IPS-20b (cell line): ENCODE data around the gene MGAT5.

ENCODE experiments used
- H3K27ac ChIP-seq: one replicate; pipeline ENCODE4 v1.5.1; 2013; ENCODE audit warnings: low read length
- H3K27me3 ChIP-seq: 2 replicates; pipeline ENCODE4 v1.6.1; 2013; ENCODE audit warnings: mild to moderate bottlenecking, low read length, inconsistent platforms; ENCODE audit not compliant: insufficient read depth
- H3K36me3 ChIP-seq: 2 replicates; pipeline ENCODE4 v1.6.1; 2013; ENCODE audit warnings: low read depth, mild to moderate bottlenecking, inconsistent platforms, low read length, moderate library complexity; ENCODE audit not compliant: insufficient read depth
- H3K4me1 ChIP-seq: 2 replicates; pipeline ENCODE4 v1.6.1; 2013; ENCODE audit warnings: mild to moderate bottlenecking, control low read depth, inconsistent platforms, low read length, moderate library complexity; ENCODE audit not compliant: insufficient read depth
- H3K4me3 ChIP-seq: 2 replicates; pipeline ENCODE4 v1.5.1; 2013; ENCODE audit warnings: mild to moderate bottlenecking, low read length, inconsistent platforms
- H3K9ac ChIP-seq: 2 replicates; pipeline ENCODE4 v1.6.1; 2013; ENCODE audit warnings: low read depth, mild to moderate bottlenecking, inconsistent platforms, low read length, moderate library complexity
- H3K9me3 ChIP-seq: 2 replicates; pipeline ENCODE4 v1.6.1; 2013; ENCODE audit warnings: mild to moderate bottlenecking, low read depth, low read length, inconsistent platforms; ENCODE audit not compliant: insufficient read depth

The MGAT5 gene

GRCh38 chr2:134257965-134258683, 4.3 kb downstream of the MGAT5 start:
- H3K27me3 ChIP-seq: no peaks in the 10 kb centered on the region
- H3K4me1 ChIP-seq: peaks cover 17% of the 10 kb centered on the region
- no peak overlapping the region for H3K9ac ChIP-seq
- no peaks in the 10 kb centered on the region for H3K9me3 ChIP-seq
- peaks cover 10% of the 10 kb centered on the region; the same call in 1 of the 2 replicates for H3K36me3 ChIP-seq
- H3K4me3 ChIP-seq: no peak overlapping the region
- no peak overlapping the region for H3K27ac ChIP-seq

- H3K9me3 ChIP-seq: no peaks in the 10 kb centered on the region
- peaks cover 10% of the 10 kb centered on the region; the same call in 1 of the 2 replicates for H3K36me3 ChIP-seq
- no peak overlapping the region for H3K9ac ChIP-seq
- no peak overlapping the region for H3K4me3 ChIP-seq
- peaks cover 17% of the 10 kb centered on the region for H3K4me1 ChIP-seq
- no peaks in the 10 kb centered on the region for H3K27me3 ChIP-seq
- H3K27ac ChIP-seq: no peak overlapping the region
Measured at GRCh38 chr2:134258684-134259388, 5.0 kb downstream of the MGAT5 start.

- no peaks in the 10 kb centered on the region for H3K27me3 ChIP-seq
- no peaks in the 10 kb centered on the region for H3K9me3 ChIP-seq
- H3K4me3 ChIP-seq: no peak overlapping the region
- no peak overlapping the region for H3K9ac ChIP-seq
- H3K4me1 ChIP-seq: peaks cover 17% of the 10 kb centered on the region
- peaks cover 5% of the 10 kb centered on the region; the same call in 1 of the 2 replicates for H3K36me3 ChIP-seq
- no peak overlapping the region for H3K27ac ChIP-seq
Measured at GRCh38 chr2:134259571-134259970, 5.7 kb downstream of the MGAT5 start.

- Histone ChIP-seq H3K27ac (no peak overlapping the region), H3K9me3 (no peaks in the 10 kb centered on the region), H3K4me1 (peaks cover 17% of the 10 kb centered on the region), H3K9ac (no peak overlapping the region), H3K4me3 (no peak overlapping the region), H3K36me3 (peaks cover under 1% of the 10 kb centered on the region; the same call in 1 of the 2 replicates), H3K27me3 (no peaks in the 10 kb centered on the region)
Measured at GRCh38 chr2:134259994-134260393, 6.1 kb downstream of the MGAT5 start.

GRCh38 chr2:134260713-134261112, 6.8 kb downstream of the MGAT5 start:
- Histone ChIP-seq H3K9me3 (no peaks in the 10 kb centered on the region), H3K27ac (no peak overlapping the region), H3K4me1 (peaks cover 17% of the 10 kb centered on the region)

GRCh38 chr2:134261398-134262131, 7.7 kb downstream of the MGAT5 start:
- Histone ChIP-seq H3K4me3 (peak overlapping the region; percentile 21; the same call in 1 of the 2 replicates), H3K27ac (no peak overlapping the region), H3K36me3 (no peaks in the 10 kb centered on the region), H3K4me1 (peaks cover 17% of the 10 kb centered on the region), H3K9me3 (no peaks in the 10 kb centered on the region), H3K27me3 (no peaks in the 10 kb centered on the region), H3K9ac (no peak overlapping the region; the same call in 1 of the 2 replicates)

More at GRCh38 chr2:134260713-134261112, 6.8 kb downstream of the MGAT5 start:
- no peak overlapping the region; the same call in 1 of the 2 replicates for H3K9ac ChIP-seq
- no peaks in the 10 kb centered on the region for H3K27me3 ChIP-seq
- no peaks in the 10 kb centered on the region for H3K36me3 ChIP-seq
- H3K4me3 ChIP-seq: peak overlapping the region; percentile 21; the same call in 1 of the 2 replicates

GRCh38 chr2:134262684-134263083, 8.8 kb downstream of the MGAT5 start:
- H3K9ac ChIP-seq: no peak overlapping the region
- no peak overlapping the region for H3K4me3 ChIP-seq
- H3K9me3 ChIP-seq: no peaks in the 10 kb centered on the region
- H3K4me1 ChIP-seq: peaks cover 17% of the 10 kb centered on the region
- H3K27me3 ChIP-seq: no peaks in the 10 kb centered on the region
- no peaks in the 10 kb centered on the region for H3K36me3 ChIP-seq
- H3K27ac ChIP-seq: no peak overlapping the region

- Histone ChIP-seq H3K4me1 (no peaks in the 10 kb centered on the region), H3K4me3 (no peak overlapping the region), H3K9ac (no peak overlapping the region), H3K27me3 (no peaks in the 10 kb centered on the region), H3K27ac (no peak overlapping the region), H3K9me3 (no peaks in the 10 kb centered on the region), H3K36me3 (peaks cover 18% of the 10 kb centered on the region)
Measured at GRCh38 chr2:134268265-134268664, 14.4 kb downstream of the MGAT5 start.

GRCh38 chr2:134269230-134269629, 15.4 kb downstream of the MGAT5 start:
- H3K4me1 ChIP-seq: no peaks in the 10 kb centered on the region; the same call in 1 of the 2 replicates
- H3K27ac ChIP-seq: no peak overlapping the region

GRCh38 chr2:134269972-134270735, 16.3 kb downstream of the MGAT5 start:
- Histone ChIP-seq H3K9ac (no peak overlapping the region), H3K4me3 (no peak overlapping the region), H3K4me1 (peaks cover 5% of the 10 kb centered on the region; the same call in 1 of the 2 replicates), H3K27ac (no peak overlapping the region), H3K27me3 (no peaks in the 10 kb centered on the region), H3K36me3 (peaks cover 18% of the 10 kb centered on the region), H3K9me3 (no peaks in the 10 kb centered on the region)

More at GRCh38 chr2:134269230-134269629, 15.4 kb downstream of the MGAT5 start:
- H3K9me3 ChIP-seq: no peaks in the 10 kb centered on the region
- H3K27me3 ChIP-seq: no peaks in the 10 kb centered on the region
- H3K36me3 ChIP-seq: peaks cover 18% of the 10 kb centered on the region
- H3K9ac ChIP-seq: no peak overlapping the region
- H3K4me3 ChIP-seq: no peak overlapping the region

- Histone ChIP-seq H3K9ac (no peak overlapping the region), H3K4me3 (no peak overlapping the region), H3K4me1 (peaks cover 5% of the 10 kb centered on the region; the same call in 1 of the 2 replicates), H3K9me3 (no peaks in the 10 kb centered on the region), H3K27ac (no peak overlapping the region), H3K27me3 (no peaks in the 10 kb centered on the region), H3K36me3 (peaks cover 18% of the 10 kb centered on the region)
Measured at GRCh38 chr2:134271758-134272157, 17.9 kb downstream of the MGAT5 start.
